SU-DHL-6 (cell line): Measurements from ENCODE around the gene RNF227.

Experiments
- H2AFZ ChIP-seq: fragments of 200-600 bp; sonication (generic); 2 replicates; pipeline ENCODE4 v1.6.1; 2014; ENCODE audit warnings: low read depth, mild to moderate bottlenecking, moderate library complexity, mixed read lengths, antibody characterized with exemption, low read length; ENCODE audit not compliant: severe bottlenecking
- H3F3A ChIP-seq: fragments of 200-600 bp; shearing (Covaris generic); 2 replicates; pipeline ENCODE4 v1.6.0; 2016; ENCODE audit warnings: antibody characterized with exemption, mild to moderate bottlenecking; ENCODE audit not compliant: insufficient read depth
- H3K27ac ChIP-seq: fragments of 200-600 bp; sonication (generic); 2 replicates; pipeline ENCODE4 v1.5.1; 2016; ENCODE audit warnings: low read depth, mild to moderate bottlenecking, low read length, moderate library complexity, mixed read lengths
- H3K27me3 ChIP-seq: fragments of 200-600 bp; sonication (generic), shearing (Covaris generic); 2 replicates; pipeline ENCODE4 v1.6.0; 2014; ENCODE audit warnings: mild to moderate bottlenecking, low read length
- H3K36me3 ChIP-seq: fragments of 200-600 bp; sonication (generic); 2 replicates; pipeline ENCODE4 v1.6.1; 2014; ENCODE audit warnings: mild to moderate bottlenecking, low read length, mixed read lengths
- H3K4me2 ChIP-seq: fragments of 300-600, 200-600 bp; shearing (Covaris generic), sonication (generic); 2 replicates; pipeline ENCODE4 v1.6.0; 2014; ENCODE audit warnings: low read length, low read depth, mild to moderate bottlenecking; ENCODE audit not compliant: poor library complexity, severe bottlenecking
- H3K4me3 ChIP-seq: fragments of 200-600 bp; sonication (generic); 2 replicates; pipeline ENCODE4 v1.5.1; 2014; ENCODE audit warnings: antibody characterized with exemption, low read length, mild to moderate bottlenecking, mixed read lengths; ENCODE audit not compliant: insufficient read depth, poor library complexity, severe bottlenecking
- H3K79me2 ChIP-seq: fragments of 200-600 bp; sonication (generic); 2 replicates; pipeline ENCODE4 v1.6.1; 2014; ENCODE audit warnings: mild to moderate bottlenecking, low read length, moderate library complexity; ENCODE audit not compliant: insufficient read depth
- H3K9ac ChIP-seq: fragments of 200-600 bp; sonication (generic); 2 replicates; pipeline ENCODE4 v1.7.0; 2014; ENCODE audit warnings: mild to moderate bottlenecking, low read length
- H3K9me2 ChIP-seq: fragments of 200-600 bp; sonication (generic); replicated peaks from 2 replicates; pipeline ENCODE4 v1.6.1; 2014; ENCODE audit warnings: low read length; ENCODE audit not compliant: insufficient read depth
- H3K9me3 ChIP-seq: fragments of 200-600 bp; sonication (generic); 2 replicates; pipeline ENCODE4 v1.6.1; 2014; ENCODE audit warnings: low read length, mixed read lengths; ENCODE audit not compliant: insufficient read depth
- H4K20me1 ChIP-seq: fragments of 200-600 bp; sonication (generic); 2 replicates; pipeline ENCODE4 v1.6.1; 2014; ENCODE audit warnings: low read depth, mild to moderate bottlenecking, antibody characterized with exemption, low read length, moderate library complexity, mixed read lengths
- EZH2phosphoT487 ChIP-seq: fragments of 200-600 bp; sonication (generic), shearing (Covaris generic); conservative IDR thresholded peaks from 2 replicates; pipeline ENCODE4 v1.6.1; 2018; ENCODE audit warnings: mild to moderate bottlenecking, antibody characterized with exemption, low read length, moderate library complexity, mixed read lengths
- TF ChIP-seq, protein P1 (sequence below): fragments of 200-600 bp; sonication (generic); IDR thresholded peaks from one replicate; pipeline ENCODE4 v1.5.1; 2017; ENCODE audit warnings: antibody characterized with exemption, mild to moderate bottlenecking, low read length, moderate library complexity; ENCODE audit not compliant: insufficient read depth, poor library complexity, severe bottlenecking

RNF227 gene

DNA sequence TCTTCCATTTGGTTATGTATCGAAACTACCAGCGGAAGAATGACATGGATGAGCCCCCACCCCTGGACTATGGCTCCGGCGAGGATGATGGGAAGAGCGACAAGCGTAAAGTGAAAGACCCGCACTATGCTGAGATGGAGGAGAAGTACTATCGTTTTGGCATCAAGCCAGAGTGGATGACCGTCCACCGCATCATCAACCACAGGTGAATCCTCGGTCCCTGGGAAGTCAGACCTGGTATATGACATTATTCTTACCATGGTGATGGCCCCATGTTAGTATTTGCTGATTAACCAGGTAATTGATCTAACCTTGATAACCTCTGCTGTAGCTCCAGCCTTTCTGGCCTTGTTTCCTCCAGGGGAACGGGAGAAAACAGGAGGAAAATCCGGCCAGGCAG, 19.0 kb downstream of the RNF227 start:
- no peak overlapping the region for H3K9ac ChIP-seq
- no peak overlapping the region for H3K4me3 ChIP-seq
- no peak for TF ChIP-seq EZH2phosphoT487
- TF ChIP-seq, protein P1, sequence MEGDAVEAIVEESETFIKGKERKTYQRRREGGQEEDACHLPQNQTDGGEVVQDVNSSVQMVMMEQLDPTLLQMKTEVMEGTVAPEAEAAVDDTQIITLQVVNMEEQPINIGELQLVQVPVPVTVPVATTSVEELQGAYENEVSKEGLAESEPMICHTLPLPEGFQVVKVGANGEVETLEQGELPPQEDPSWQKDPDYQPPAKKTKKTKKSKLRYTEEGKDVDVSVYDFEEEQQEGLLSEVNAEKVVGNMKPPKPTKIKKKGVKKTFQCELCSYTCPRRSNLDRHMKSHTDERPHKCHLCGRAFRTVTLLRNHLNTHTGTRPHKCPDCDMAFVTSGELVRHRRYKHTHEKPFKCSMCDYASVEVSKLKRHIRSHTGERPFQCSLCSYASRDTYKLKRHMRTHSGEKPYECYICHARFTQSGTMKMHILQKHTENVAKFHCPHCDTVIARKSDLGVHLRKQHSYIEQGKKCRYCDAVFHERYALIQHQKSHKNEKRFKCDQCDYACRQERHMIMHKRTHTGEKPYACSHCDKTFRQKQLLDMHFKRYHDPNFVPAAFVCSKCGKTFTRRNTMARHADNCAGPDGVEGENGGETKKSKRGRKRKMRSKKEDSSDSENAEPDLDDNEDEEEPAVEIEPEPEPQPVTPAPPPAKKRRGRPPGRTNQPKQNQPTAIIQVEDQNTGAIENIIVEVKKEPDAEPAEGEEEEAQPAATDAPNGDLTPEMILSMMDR = no peak
- H4K20me1 ChIP-seq = no peaks in the 10 kb centered on the region
- H3K27ac ChIP-seq = no peak overlapping the region
- peaks cover 16% of the 10 kb centered on the region; the same call in 1 of the 2 replicates for H3K36me3 ChIP-seq
- no peaks in the 10 kb centered on the region for H3K27me3 ChIP-seq
- no peaks in the 10 kb centered on the region for H3K9me3 ChIP-seq
- H3K4me2 ChIP-seq = no peak overlapping the region
- no peaks in the 10 kb centered on the region for H3K79me2 ChIP-seq
- H3K9me2 ChIP-seq = no peaks in the 10 kb centered on the region
- no peak overlapping the region for H2AFZ ChIP-seq
- H3F3A ChIP-seq = no peaks in the 10 kb centered on the region

DNA sequence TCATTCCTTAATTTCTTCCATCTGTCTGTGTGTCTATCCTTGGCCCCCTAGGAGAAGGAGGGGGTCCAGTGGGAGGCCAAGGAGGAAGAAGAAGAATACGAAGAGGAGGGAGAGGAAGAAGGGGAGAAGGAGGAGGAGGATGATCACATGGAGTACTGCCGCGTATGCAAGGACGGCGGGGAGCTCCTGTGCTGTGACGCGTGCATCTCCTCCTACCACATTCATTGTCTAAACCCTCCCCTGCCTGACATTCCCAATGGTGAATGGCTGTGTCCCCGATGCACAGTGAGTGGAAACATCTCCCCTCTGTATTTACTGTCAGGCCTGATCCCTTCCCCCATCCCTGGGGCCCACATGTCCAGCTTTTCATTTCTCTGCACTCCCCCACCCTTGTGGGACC, 21.2 kb downstream of the RNF227 start:
- Histone ChIP-seq H3K36me3 (peaks cover 16% of the 10 kb centered on the region; the same call in 1 of the 2 replicates), H3K27ac (no peak overlapping the region), H4K20me1 (no peaks in the 10 kb centered on the region), H3K4me2 (no peak overlapping the region), H3K9me3 (no peaks in the 10 kb centered on the region), H3F3A (no peaks in the 10 kb centered on the region), H3K27me3 (no peaks in the 10 kb centered on the region), H3K79me2 (no peaks in the 10 kb centered on the region), H3K4me3 (no peak overlapping the region), H3K9me2 (no peaks in the 10 kb centered on the region), H3K9ac (no peak overlapping the region), H2AFZ (no peak overlapping the region)
- TF ChIP-seq, protein P1 = no peak
- TF ChIP-seq EZH2phosphoT487 = no peak

DNA sequence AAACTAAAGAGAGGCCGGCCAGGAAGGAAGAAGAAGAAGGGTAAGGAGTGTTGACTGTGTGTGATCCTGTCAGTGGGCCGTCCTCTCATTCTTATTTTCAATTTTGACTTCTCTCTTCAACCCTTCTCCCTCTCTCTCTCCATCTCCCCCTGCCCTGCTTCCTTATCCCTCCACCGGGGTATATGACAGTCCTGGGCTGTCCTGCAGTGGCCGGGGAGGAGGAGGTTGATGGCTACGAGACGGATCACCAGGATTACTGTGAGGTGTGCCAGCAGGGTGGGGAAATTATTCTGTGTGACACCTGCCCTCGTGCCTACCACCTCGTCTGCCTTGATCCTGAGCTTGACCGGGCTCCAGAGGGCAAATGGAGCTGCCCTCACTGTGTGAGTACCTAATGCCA, 21.9 kb downstream of the RNF227 start:
- H3K4me3 ChIP-seq = no peak overlapping the region
- H3K36me3 ChIP-seq = peaks cover 16% of the 10 kb centered on the region; the same call in 1 of the 2 replicates
- TF ChIP-seq EZH2phosphoT487 = no peak
- TF ChIP-seq, protein P1 = no peak
- no peak overlapping the region for H2AFZ ChIP-seq
- no peaks in the 10 kb centered on the region for H3K9me2 ChIP-seq
- H3K4me2 ChIP-seq = no peak overlapping the region
- no peak overlapping the region for H3K9ac ChIP-seq
- no peaks in the 10 kb centered on the region for H3F3A ChIP-seq
- H3K79me2 ChIP-seq = peaks cover 3% of the 10 kb centered on the region; the same call in 1 of the 2 replicates
- H3K9me3 ChIP-seq = no peaks in the 10 kb centered on the region
- H3K27me3 ChIP-seq = no peaks in the 10 kb centered on the region
- no peak overlapping the region for H3K27ac ChIP-seq
- no peaks in the 10 kb centered on the region for H4K20me1 ChIP-seq
